ENCODE results near the gene CCL24.
"Not testable (repeated sequence)": the region's sequence is repeated elsewhere in the genome, so short reads cannot be mapped to it uniquely, and the experiment has no call there.

The CCL24 gene

DNA sequence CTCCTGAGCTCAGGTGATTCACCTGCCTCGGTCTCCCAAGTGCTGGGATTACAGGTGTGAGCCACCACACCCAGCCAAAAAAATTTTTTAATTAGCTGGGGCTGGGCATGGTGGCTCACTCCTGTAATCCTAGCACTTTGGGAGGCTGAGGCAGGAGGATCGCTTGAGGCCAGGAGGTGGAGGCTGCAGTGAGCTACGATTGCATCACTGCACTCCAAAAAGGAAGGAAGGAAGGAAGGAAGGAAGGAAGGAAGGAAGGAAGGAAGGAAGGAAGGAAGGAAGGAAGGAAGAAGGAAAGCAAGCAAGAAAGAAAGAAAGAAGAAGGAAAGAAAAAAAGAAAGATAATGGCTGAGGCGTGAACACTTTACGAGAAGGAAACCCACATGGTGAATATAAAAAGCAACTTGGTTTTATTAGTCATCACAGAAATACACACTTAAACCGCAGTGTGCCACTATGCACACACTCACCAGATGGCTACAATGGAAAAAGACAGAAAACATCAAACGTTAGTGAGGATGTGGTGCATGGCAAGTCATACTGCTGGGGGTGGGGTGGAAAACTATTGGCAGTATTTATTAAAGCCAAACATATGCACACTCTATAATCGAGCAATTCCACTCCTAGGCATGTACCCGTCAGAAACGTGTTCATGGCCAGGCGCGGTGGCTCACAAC is 37.2 kb downstream of the CCL24 start:
- no peak overlapping the region for H3K9ac ChIP-seq
- no peaks in the 10 kb centered on the region for H3K79me2 ChIP-seq
- no peaks in the 10 kb centered on the region for H3K36me3 ChIP-seq (ENCODE audit: control insufficient read depth, insufficient read depth, low read length)
- no peak overlapping the region for H3K4me2 ChIP-seq (ENCODE audit: low read length)
- H3K27me3 ChIP-seq (ENCODE audit: control insufficient read depth, insufficient read depth, low read length): no peaks in the 10 kb centered on the region
- TF ChIP-seq, protein P1, sequence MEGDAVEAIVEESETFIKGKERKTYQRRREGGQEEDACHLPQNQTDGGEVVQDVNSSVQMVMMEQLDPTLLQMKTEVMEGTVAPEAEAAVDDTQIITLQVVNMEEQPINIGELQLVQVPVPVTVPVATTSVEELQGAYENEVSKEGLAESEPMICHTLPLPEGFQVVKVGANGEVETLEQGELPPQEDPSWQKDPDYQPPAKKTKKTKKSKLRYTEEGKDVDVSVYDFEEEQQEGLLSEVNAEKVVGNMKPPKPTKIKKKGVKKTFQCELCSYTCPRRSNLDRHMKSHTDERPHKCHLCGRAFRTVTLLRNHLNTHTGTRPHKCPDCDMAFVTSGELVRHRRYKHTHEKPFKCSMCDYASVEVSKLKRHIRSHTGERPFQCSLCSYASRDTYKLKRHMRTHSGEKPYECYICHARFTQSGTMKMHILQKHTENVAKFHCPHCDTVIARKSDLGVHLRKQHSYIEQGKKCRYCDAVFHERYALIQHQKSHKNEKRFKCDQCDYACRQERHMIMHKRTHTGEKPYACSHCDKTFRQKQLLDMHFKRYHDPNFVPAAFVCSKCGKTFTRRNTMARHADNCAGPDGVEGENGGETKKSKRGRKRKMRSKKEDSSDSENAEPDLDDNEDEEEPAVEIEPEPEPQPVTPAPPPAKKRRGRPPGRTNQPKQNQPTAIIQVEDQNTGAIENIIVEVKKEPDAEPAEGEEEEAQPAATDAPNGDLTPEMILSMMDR (IDR thresholded peaks at IDR 0.05): no peak
- H3K27ac ChIP-seq: no peak overlapping the region
- H2AFZ ChIP-seq: no peak overlapping the region
- no peaks in the 10 kb centered on the region for H3K9me3 ChIP-seq (ENCODE audit: control insufficient read depth, low read length)
- H3K4me3 ChIP-seq (ENCODE audit: low read depth, low read length): no peak overlapping the region
- peaks cover 8% of the 10 kb centered on the region for H3K4me1 ChIP-seq

DNA sequence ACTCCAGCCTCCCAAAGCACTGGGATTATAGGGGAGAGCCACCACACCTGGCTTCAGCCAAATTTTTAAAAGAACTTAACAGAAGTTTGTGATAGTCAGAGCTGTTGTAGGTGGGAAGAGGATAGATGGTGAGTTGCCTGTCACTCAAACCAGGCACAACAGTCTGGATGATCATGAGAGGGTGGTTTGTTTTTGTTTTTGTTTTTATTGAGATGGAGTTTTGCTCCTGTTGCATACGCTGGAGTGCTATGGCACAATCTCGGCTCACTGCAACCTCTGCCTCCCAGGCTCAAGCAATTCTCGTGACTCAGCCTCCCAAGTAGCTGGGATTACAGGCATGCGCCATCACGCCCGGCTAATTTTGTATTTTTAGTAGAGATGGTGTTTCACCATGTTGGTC is 39.6 kb downstream of the CCL24 start:
- H3K4me3 ChIP-seq (ENCODE audit: low read depth, low read length); H3K36me3 ChIP-seq (ENCODE audit: control insufficient read depth, insufficient read depth, low read length); H3K9ac ChIP-seq; H3K79me2 ChIP-seq; H3K27ac ChIP-seq; H3K4me1 ChIP-seq; H3K4me2 ChIP-seq (ENCODE audit: low read length); H3K27me3 ChIP-seq (ENCODE audit: control insufficient read depth, insufficient read depth, low read length); H2AFZ ChIP-seq; H3K9me3 ChIP-seq (ENCODE audit: control insufficient read depth, low read length): not testable (repeated sequence)

DNA sequence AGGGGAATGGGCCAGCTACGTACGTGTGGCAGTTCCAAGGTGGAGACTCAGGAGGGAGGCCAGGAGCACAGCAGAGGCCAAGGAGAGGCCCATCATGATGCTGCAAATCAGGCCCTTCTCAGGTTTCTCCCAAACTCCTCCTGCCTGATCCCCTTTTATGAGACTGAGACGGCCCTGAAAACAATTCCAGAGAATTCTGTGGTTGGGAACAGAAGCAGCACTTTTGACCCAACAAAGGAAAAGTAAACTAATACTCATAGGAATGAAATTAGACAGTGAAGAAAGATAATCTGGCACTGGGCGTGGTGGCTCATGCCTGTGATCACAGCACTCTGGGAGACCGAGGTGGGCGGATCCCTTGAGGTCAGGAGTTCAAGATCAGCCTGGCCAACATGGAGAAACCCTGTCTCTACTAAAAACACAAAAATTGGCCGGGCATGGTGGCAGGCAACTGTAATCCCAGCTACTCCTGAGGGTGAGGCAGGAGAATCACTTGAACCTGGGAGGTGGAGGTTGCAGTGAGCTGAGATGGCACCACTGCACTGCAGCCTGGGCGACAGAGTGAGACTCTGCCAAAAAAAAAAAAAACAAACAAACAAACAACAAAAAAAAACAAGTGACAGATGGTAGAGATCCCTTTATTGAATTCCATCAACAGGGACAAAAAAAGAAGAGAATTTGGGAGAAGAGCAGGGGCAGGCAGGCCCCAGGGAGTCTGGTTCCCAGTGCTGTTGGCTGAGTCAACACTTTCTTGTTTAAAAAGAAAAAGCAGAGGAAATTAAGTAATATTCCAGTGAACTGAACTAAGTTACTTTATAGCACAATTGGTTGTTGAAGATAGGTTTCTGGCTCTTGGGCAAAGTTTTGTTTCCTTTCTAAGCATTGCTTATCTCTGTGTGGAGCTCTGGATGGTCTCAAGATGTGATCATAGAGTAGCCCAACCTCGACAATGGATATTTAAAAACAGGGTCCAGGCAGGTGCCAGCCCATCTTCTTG is 41.2 kb downstream of the CCL24 start, which contains the start of gene CCL26:
CCL26 (minus strand) TSS at position 131 of the 997 bp plus-strand sequence; CDS start at position 96, 35 bp downstream.
- H3K4me2 ChIP-seq (ENCODE audit: low read length): no peak within 1 kb of the TSS
- H3K79me2 ChIP-seq: no peaks in the 10 kb centered on the region
- H3K4me3 ChIP-seq (ENCODE audit: low read depth, low read length): no peak within 1 kb of the TSS
- no peak within 1 kb of the TSS for H3K27ac ChIP-seq
- no peak within 1 kb of the TSS for H3K9ac ChIP-seq
- no peaks in the 10 kb centered on the region for H3K9me3 ChIP-seq (ENCODE audit: control insufficient read depth, low read length)
- H3K27me3 ChIP-seq (ENCODE audit: control insufficient read depth, insufficient read depth, low read length): no peaks in the 10 kb centered on the region
- no peaks in the 10 kb centered on the region for H3K36me3 ChIP-seq (ENCODE audit: control insufficient read depth, insufficient read depth, low read length)
- peak within 1 kb of the TSS; percentile 52 for H2AFZ ChIP-seq
- TF ChIP-seq, protein P1 (IDR thresholded peaks at IDR 0.05): no peak
- H3K4me1 ChIP-seq: peaks cover 8% of the 10 kb centered on the region

DNA sequence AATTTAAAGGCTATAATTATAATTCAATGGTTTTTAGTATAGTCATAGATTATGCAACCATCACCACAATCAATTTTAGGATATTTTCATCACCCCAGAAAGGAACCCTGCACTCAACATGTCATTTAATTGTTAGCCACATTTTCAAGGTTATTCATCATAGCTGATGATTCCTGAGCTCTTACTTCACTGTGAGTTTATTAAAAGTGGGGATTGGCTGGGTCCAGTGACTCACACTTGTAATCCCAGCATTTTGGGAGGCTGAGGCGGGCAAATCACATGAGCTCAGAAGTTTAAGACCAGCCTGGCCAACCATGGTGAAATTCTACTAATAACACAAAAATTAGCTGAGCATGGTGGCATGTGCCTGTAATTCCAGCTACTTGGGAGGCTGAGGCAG is 42.4 kb downstream of the CCL24 start:
- Histone ChIP-seq H3K9me3 (ENCODE audit: control insufficient read depth, low read length) (no peaks in the 10 kb centered on the region), H3K9ac (no peak overlapping the region), H2AFZ (no peak overlapping the region), H3K4me2 (ENCODE audit: low read length) (no peak overlapping the region), H3K79me2 (no peaks in the 10 kb centered on the region), H3K36me3 (ENCODE audit: control insufficient read depth, insufficient read depth, low read length) (no peaks in the 10 kb centered on the region), H3K4me1 (peaks cover 8% of the 10 kb centered on the region), H3K27ac (no peak overlapping the region), H3K4me3 (ENCODE audit: low read depth, low read length) (no peak overlapping the region), H3K27me3 (ENCODE audit: control insufficient read depth, insufficient read depth, low read length) (no peaks in the 10 kb centered on the region)
- TF ChIP-seq, protein P1 (IDR thresholded peaks at IDR 0.05): no peak

DNA sequence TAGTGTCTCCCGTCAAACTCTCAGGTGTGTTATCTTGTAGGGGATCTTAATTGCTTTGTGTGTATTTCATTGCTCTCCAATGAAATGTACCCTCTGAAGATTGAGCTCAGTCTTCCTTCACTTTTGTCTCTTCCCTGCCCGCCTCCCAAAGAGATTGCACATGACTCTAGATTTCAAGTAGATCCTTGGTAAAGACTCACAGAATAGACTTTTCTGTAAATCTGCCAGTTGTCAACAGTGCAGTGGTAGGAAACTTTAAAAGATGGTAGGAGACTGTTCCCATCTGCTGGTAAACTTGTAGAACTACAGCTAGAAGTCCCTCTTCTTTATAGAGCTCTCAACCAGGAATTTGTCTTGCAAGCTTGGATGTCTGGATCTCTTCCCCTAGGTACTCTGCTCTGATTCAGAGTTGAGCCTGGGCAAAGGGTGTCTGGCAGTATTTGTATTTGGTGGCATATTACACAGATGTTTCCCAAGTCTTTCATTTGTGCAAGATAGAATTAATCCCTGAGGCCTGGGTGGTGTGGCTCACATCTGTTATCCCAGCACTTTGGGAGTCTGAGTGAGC is 51.2 kb downstream of the CCL24 start:
- Histone ChIP-seq H3K4me2 (ENCODE audit: low read length) (peak overlapping the region; percentile 35), H3K4me1 (peaks cover 6% of the 10 kb centered on the region), H3K27ac (peak overlapping the region; percentile 39), H3K36me3 (ENCODE audit: control insufficient read depth, insufficient read depth, low read length) (no peaks in the 10 kb centered on the region), H3K79me2 (no peaks in the 10 kb centered on the region), H2AFZ (peak overlapping the region; percentile 85), H3K27me3 (ENCODE audit: control insufficient read depth, insufficient read depth, low read length) (no peaks in the 10 kb centered on the region), H3K9ac (no peak overlapping the region), H3K4me3 (ENCODE audit: low read depth, low read length) (peak overlapping the region; percentile 12), H3K9me3 (ENCODE audit: control insufficient read depth, low read length) (no peaks in the 10 kb centered on the region)
- TF ChIP-seq, protein P1 (IDR thresholded peaks at IDR 0.05): peak; percentile 79

DNA sequence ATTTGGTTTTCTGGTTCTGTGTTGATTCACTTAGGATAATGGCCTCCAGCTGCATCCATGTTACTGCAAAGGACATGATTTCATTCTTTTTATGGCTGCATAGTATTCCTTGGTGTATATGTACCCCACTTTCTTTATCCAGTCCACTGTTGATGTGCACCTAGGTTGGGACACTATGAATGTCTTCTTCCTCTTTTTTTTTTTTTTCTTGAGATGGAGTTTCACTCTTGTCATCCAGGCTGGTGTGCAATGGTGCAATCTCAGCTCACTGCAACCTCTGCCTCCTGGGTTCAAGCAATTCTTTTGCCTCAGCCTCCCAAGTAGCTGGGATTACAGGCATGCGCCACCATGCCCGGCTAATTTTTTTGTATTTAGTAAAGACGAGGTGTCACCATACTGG is 51.8 kb downstream of the CCL24 start:
- not testable (repeated sequence) for H3K79me2 ChIP-seq; H3K9ac ChIP-seq; H3K4me2 ChIP-seq (ENCODE audit: low read length); H3K9me3 ChIP-seq (ENCODE audit: control insufficient read depth, low read length); H3K27ac ChIP-seq; H3K36me3 ChIP-seq (ENCODE audit: control insufficient read depth, insufficient read depth, low read length); H3K4me3 ChIP-seq (ENCODE audit: low read depth, low read length); H3K27me3 ChIP-seq (ENCODE audit: control insufficient read depth, insufficient read depth, low read length); H3K4me1 ChIP-seq
- H2AFZ ChIP-seq: peak overlapping the region; percentile 85

Measured in parathyroid adenoma (tissue), 2 donors.